SK-N-SH treated with all-trans-retinoic acid at 6 μM for 48 hours (cell line): Measurements from ENCODE around the gene ACACB.

ENCODE experiments used
- ATAC-seq: fragments of 200-7000 bp; cut with Tn5 transposase; 3 replicates; pipeline ENCODE4 v1.9.1; 2020; ENCODE audit warnings: mild to moderate bottlenecking, moderate library complexity
- ARNTL ChIP-seq: fragments of 450-650 bp; formaldehyde crosslinking; IDR thresholded peaks from 2 replicates; pipeline ENCODE4 v1.5.0; 2020; ENCODE audit warnings: low read depth, mild to moderate bottlenecking, moderate library complexity, borderline replicate concordance
- CSDC2 ChIP-seq: fragments of 250-450 bp; sonication (Bioruptor Pico); IDR thresholded peaks from 2 replicates; pipeline ENCODE4 v1.5.0; 2020; ENCODE audit warnings: mild to moderate bottlenecking, moderate library complexity
- ESRRG ChIP-seq: fragments of 250-450 bp; sonication (Bioruptor Pico); IDR thresholded peaks from 2 replicates; pipeline ENCODE4 v1.6.1; 2021; ENCODE audit warnings: mild to moderate bottlenecking
- GLIS3 ChIP-seq: fragments of 250-450 bp; sonication (Bioruptor Pico); IDR thresholded peaks from 2 replicates; pipeline ENCODE4 v1.5.0; 2020; ENCODE audit warnings: mild to moderate bottlenecking, moderate library complexity
- ISL1 ChIP-seq: fragments of 250-450 bp; sonication (Bioruptor Pico); IDR thresholded peaks from 2 replicates; pipeline ENCODE4 v2.1.2; 2022; ENCODE audit warnings: mild to moderate bottlenecking, moderate library complexity
- OSR1 ChIP-seq: fragments of 250-450 bp; sonication (Bioruptor Pico); IDR thresholded peaks from 2 replicates; pipeline ENCODE4 v1.8.0; 2022; ENCODE audit warnings: moderate library complexity, mild to moderate bottlenecking, inconsistent platforms
- PPARA ChIP-seq: fragments of 250-450 bp; sonication (Bioruptor Pico); IDR thresholded peaks from 2 replicates; pipeline ENCODE4 v1.5.0; 2020; ENCODE audit warnings: mild to moderate bottlenecking, borderline replicate concordance
- RARB ChIP-seq: fragments of 250-450 bp; sonication (Bioruptor Pico); IDR thresholded peaks from 2 replicates; pipeline ENCODE4 v1.8.0; 2021; ENCODE audit warnings: mild to moderate bottlenecking, moderate library complexity
- SNAI2 ChIP-seq: fragments of 250-450 bp; sonication (Bioruptor Pico); IDR thresholded peaks from 2 replicates; pipeline ENCODE4 v1.5.0; 2020; ENCODE audit warnings: mild to moderate bottlenecking, moderate library complexity
- TCF4 ChIP-seq: fragments of 250-450 bp; sonication (Bioruptor Pico); IDR thresholded peaks from 2 replicates; pipeline ENCODE4 v1.8.0; 2021; ENCODE audit warnings: mild to moderate bottlenecking, moderate library complexity, borderline replicate concordance
- TOX ChIP-seq: fragments of 250-450 bp; sonication (Bioruptor Pico); IDR thresholded peaks from 2 replicates; pipeline ENCODE4 v1.8.0; 2021; ENCODE audit warnings: mild to moderate bottlenecking, moderate library complexity, borderline replicate concordance
- ZC3H10 ChIP-seq: fragments of 250-450 bp; sonication (Bioruptor Pico); IDR thresholded peaks from 2 replicates; pipeline ENCODE4 v1.5.1; 2021; ENCODE audit warnings: mild to moderate bottlenecking, moderate library complexity
- ZFP3 ChIP-seq: fragments of 250-450 bp; sonication (Bioruptor Pico); IDR thresholded peaks from 2 replicates; pipeline ENCODE4 v1.5.0; 2020; ENCODE audit warnings: mild to moderate bottlenecking, moderate library complexity
- ZFP30 ChIP-seq: fragments of 450-650 bp; formaldehyde crosslinking; IDR thresholded peaks from 2 replicates; pipeline ENCODE4 v1.5.0; 2022; ENCODE audit warnings: mild to moderate bottlenecking, moderate library complexity
- ZNF70 ChIP-seq: fragments of 450-650 bp; formaldehyde crosslinking; IDR thresholded peaks from 2 replicates; pipeline ENCODE4 v1.5.0; 2020; ENCODE audit warnings: mild to moderate bottlenecking, moderate library complexity
- ZNF8 ChIP-seq: fragments of 450-650 bp; formaldehyde crosslinking; IDR thresholded peaks from 2 replicates; pipeline ENCODE4 v1.5.0; 2020; ENCODE audit warnings: mild to moderate bottlenecking, moderate library complexity
- TF ChIP-seq, protein P1 (sequence below): fragments of 250-450 bp; sonication (Bioruptor Pico); IDR thresholded peaks from 2 replicates; pipeline ENCODE4 v1.5.1; 2020; ENCODE audit warnings: low read depth, mild to moderate bottlenecking, moderate library complexity
- TF ChIP-seq, protein P2 (sequence below): fragments of 250-450 bp; sonication (Bioruptor Pico); IDR thresholded peaks from 2 replicates; pipeline ENCODE4 v1.8.0; 2020; ENCODE audit warnings: mild to moderate bottlenecking, moderate library complexity, borderline replicate concordance
- TF ChIP-seq, protein P3 (sequence below): fragments of 250-450 bp; sonication (Bioruptor Pico); IDR thresholded peaks from 2 replicates; pipeline ENCODE4 v1.8.0; 2021; ENCODE audit warnings: low read depth, mild to moderate bottlenecking, moderate library complexity, borderline replicate concordance
- TF ChIP-seq, protein P4 (sequence below): fragments of 250-450 bp; sonication (Bioruptor Pico); IDR thresholded peaks from 2 replicates; pipeline ENCODE4 v1.5.1; 2021; ENCODE audit warnings: mild to moderate bottlenecking, moderate library complexity
- TF ChIP-seq, protein P5 (sequence below): fragments of 250-450 bp; sonication (Bioruptor Pico); IDR thresholded peaks from 2 replicates; pipeline ENCODE4 v1.5.0; 2020; ENCODE audit warnings: mild to moderate bottlenecking, moderate library complexity

Gene ACACB

DNA sequence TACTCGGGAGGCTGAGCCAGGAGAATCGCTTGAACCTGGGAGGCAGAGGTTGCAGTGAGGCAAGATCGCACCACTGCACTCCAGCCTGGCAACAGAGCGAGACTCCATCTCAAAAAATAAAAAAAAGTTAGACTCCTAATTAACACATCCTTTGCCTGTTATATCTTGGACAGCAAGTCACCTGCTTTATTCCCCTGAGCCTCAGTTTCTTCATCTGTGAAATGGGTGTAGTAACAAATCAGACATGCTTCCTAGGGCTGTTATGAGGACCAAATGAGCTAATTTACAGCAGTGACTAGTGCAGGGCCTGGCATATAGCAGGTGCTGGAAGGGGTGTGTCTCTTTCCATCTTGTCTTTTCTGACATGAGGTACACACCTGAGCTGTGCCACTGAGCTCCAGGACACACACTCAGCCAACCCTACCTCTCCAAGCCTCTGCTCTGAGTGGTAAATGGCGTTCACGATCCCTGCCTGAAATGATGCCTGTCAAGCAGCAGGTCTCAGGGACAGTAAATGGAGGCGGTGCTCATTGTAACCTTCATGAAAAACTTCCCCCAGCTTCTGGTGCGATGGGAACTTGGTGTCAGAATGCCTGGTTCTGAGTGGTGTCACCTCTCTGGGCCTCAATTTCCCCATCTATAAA lies 161.0 kb downstream of the ACACB start:
- TF ChIP-seq ISL1 (CRISPR knock-in tag), result no peak
- TF ChIP-seq ESRRG (CRISPR knock-in tag), result no peak
- no peak for TF ChIP-seq TCF4 (CRISPR knock-in tag)
- TF ChIP-seq GLIS3 (CRISPR knock-in tag), result no peak
- no peak for TF ChIP-seq OSR1 (CRISPR knock-in tag)
- TF ChIP-seq ZFP30, result no peak
- no peak for TF ChIP-seq ARNTL
- no peak for TF ChIP-seq TOX (CRISPR knock-in tag)
- TF ChIP-seq RARB (CRISPR knock-in tag), result no peak
- TF ChIP-seq, protein P1, sequence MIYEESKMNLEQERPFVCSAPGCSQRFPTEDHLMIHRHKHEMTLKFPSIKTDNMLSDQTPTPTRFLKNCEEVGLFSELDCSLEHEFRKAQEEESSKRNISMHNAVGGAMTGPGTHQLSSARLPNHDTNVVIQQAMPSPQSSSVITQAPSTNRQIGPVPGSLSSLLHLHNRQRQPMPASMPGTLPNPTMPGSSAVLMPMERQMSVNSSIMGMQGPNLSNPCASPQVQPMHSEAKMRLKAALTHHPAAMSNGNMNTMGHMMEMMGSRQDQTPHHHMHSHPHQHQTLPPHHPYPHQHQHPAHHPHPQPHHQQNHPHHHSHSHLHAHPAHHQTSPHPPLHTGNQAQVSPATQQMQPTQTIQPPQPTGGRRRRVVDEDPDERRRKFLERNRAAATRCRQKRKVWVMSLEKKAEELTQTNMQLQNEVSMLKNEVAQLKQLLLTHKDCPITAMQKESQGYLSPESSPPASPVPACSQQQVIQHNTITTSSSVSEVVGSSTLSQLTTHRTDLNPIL (CRISPR knock-in tag), result no peak
- no peak for TF ChIP-seq ZNF70 (CRISPR knock-in tag)
- no peak for TF ChIP-seq PPARA
- TF ChIP-seq, protein P2, sequence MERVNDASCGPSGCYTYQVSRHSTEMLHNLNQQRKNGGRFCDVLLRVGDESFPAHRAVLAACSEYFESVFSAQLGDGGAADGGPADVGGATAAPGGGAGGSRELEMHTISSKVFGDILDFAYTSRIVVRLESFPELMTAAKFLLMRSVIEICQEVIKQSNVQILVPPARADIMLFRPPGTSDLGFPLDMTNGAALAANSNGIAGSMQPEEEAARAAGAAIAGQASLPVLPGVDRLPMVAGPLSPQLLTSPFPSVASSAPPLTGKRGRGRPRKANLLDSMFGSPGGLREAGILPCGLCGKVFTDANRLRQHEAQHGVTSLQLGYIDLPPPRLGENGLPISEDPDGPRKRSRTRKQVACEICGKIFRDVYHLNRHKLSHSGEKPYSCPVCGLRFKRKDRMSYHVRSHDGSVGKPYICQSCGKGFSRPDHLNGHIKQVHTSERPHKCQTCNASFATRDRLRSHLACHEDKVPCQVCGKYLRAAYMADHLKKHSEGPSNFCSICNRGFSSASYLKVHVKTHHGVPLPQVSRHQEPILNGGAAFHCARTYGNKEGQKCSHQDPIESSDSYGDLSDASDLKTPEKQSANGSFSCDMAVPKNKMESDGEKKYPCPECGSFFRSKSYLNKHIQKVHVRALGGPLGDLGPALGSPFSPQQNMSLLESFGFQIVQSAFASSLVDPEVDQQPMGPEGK, result no peak
- TF ChIP-seq, protein P3, sequence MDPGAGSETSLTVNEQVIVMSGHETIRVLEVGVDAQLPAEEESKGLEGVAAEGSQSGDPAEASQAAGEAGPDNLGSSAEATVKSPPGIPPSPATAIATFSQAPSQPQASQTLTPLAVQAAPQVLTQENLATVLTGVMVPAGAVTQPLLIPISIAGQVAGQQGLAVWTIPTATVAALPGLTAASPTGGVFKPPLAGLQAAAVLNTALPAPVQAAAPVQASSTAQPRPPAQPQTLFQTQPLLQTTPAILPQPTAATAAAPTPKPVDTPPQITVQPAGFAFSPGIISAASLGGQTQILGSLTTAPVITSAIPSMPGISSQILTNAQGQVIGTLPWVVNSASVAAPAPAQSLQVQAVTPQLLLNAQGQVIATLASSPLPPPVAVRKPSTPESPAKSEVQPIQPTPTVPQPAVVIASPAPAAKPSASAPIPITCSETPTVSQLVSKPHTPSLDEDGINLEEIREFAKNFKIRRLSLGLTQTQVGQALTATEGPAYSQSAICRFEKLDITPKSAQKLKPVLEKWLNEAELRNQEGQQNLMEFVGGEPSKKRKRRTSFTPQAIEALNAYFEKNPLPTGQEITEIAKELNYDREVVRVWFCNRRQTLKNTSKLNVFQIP (CRISPR knock-in tag), result no peak
- no peak for ATAC-seq

DNA sequence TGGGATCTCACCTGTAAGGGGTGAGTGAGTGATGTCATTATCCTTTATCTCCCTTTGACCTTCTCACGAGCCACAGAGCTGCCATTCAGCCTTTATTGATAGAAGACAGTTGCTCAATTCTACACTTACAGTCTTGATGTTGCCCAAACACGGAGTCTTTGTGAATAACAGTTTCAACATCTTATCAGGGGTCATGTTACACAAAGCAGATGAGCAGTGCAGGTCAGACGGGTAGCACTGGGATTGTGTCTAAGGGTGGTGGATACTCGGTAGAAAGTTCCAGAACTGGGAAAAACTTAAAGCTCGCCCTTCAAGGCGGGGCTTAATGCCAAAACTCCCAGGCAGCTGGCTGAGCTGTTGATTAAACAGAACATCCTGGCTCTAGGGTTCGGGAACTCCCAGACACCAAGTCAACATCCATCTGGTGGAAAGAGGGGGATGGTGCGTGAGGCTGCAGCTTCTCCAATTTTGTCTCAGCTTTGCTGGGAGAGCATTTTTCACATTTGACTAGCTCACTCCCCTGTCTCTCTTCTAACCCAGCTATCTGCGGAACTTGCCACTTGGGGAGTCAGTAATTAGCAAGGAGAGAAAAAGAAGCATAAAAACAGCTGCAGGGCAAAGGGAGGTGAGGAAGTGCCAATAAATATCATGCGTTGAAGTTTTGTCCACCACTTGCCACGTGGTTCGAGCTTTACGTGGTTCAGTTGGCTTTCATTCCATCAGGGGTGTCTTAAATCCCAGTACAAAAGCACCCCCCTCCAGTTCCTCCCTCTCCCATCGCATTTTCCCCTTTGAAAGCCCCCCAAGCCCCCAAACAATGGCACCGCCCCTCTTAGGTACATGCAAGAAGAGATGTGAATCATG lies 161.7 kb downstream of the ACACB start:
- no peak for TF ChIP-seq PPARA
- TF ChIP-seq, protein P3 (CRISPR knock-in tag), result no peak
- TF ChIP-seq, protein P1 (CRISPR knock-in tag), result no peak
- no peak for TF ChIP-seq ESRRG (CRISPR knock-in tag)
- no peak for TF ChIP-seq ISL1 (CRISPR knock-in tag)
- TF ChIP-seq ZNF8 (CRISPR knock-in tag), result no peak
- TF ChIP-seq, protein P4, sequence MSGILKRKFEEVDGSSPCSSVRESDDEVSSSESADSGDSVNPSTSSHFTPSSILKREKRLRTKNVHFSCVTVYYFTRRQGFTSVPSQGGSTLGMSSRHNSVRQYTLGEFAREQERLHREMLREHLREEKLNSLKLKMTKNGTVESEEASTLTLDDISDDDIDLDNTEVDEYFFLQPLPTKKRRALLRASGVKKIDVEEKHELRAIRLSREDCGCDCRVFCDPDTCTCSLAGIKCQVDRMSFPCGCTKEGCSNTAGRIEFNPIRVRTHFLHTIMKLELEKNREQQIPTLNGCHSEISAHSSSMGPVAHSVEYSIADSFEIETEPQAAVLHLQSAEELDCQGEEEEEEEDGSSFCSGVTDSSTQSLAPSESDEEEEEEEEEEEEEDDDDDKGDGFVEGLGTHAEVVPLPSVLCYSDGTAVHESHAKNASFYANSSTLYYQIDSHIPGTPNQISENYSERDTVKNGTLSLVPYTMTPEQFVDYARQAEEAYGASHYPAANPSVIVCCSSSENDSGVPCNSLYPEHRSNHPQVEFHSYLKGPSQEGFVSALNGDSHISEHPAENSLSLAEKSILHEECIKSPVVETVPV (CRISPR knock-in tag), result no peak
- TF ChIP-seq GLIS3 (CRISPR knock-in tag), result no peak
- TF ChIP-seq CSDC2 (CRISPR knock-in tag), result no peak
- TF ChIP-seq, protein P5, sequence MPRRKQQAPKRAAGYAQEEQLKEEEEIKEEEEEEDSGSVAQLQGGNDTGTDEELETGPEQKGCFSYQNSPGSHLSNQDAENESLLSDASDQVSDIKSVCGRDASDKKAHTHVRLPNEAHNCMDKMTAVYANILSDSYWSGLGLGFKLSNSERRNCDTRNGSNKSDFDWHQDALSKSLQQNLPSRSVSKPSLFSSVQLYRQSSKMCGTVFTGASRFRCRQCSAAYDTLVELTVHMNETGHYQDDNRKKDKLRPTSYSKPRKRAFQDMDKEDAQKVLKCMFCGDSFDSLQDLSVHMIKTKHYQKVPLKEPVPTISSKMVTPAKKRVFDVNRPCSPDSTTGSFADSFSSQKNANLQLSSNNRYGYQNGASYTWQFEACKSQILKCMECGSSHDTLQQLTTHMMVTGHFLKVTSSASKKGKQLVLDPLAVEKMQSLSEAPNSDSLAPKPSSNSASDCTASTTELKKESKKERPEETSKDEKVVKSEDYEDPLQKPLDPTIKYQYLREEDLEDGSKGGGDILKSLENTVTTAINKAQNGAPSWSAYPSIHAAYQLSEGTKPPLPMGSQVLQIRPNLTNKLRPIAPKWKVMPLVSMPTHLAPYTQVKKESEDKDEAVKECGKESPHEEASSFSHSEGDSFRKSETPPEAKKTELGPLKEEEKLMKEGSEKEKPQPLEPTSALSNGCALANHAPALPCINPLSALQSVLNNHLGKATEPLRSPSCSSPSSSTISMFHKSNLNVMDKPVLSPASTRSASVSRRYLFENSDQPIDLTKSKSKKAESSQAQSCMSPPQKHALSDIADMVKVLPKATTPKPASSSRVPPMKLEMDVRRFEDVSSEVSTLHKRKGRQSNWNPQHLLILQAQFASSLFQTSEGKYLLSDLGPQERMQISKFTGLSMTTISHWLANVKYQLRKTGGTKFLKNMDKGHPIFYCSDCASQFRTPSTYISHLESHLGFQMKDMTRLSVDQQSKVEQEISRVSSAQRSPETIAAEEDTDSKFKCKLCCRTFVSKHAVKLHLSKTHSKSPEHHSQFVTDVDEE, result no peak
- no peak for TF ChIP-seq ZFP30
- TF ChIP-seq ARNTL, result no peak
- TF ChIP-seq TCF4 (CRISPR knock-in tag), result no peak
- TF ChIP-seq SNAI2 (CRISPR knock-in tag), result no peak
- no peak for TF ChIP-seq ZFP3 (CRISPR knock-in tag)
- no peak for TF ChIP-seq RARB (CRISPR knock-in tag)
- TF ChIP-seq ZC3H10 (CRISPR knock-in tag), result no peak
- TF ChIP-seq ZNF70 (CRISPR knock-in tag), result no peak
- TF ChIP-seq, all 23 proteins: peak for 0
- no peak for ATAC-seq
